ENCODE results near the gene PPL.
A peak's percentile ranks its signal among the peaks of the same experiment; 100 is the strongest.
"Not testable (repeated sequence)": the region's sequence is repeated elsewhere in the genome, so short reads cannot be mapped to it uniquely, and the experiment has no call there.

PPL gene

DNA sequence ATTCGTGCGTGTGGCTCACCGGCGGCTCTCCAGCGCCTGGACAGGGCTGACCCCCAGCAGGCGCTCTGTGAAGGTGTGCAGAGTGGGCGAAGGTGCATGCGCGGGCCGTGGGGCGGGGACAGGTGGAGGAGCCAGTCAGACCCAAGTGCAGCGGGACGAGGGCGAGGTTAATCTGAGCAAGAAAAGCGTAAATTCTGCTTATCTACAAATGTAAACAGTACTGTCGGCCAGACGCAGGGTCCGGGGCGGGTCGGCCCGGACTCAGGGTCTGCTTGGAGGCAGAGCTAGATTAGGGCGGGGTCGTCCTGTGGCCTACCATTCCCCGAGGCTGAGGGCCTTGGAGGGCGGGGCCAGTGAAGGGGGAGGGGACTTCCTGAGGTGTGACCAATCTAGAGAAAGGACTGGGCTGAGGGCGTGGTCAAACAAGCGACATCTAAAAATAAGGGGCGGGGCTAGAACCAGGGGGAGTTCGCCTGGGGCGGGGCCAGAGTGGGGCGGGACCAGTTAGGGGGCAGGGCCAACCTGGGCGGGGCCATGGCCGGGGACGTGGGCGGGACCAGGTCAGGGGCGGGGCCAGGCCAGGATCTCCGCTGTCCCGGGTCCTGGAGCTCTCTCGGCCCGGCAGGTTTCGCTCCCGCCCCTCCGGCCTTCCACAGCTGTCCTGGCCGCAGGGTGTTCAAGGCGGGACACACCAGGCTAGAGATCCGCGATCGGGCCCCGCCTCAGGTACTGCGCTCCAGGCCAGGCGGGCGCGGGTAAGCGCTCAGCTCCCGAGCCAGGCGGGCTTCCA, 21.0 kb upstream of the PPL start, which contains the start of gene SEC14L5:
SEC14L5 (plus strand) TSS at position 611 of the 790 bp plus-strand sequence. CDS start 994 bp downstream, outside the sequence.
- peak; percentile 87 for ATAC-seq
- DNase-seq: peak; percentile 93

DNA sequence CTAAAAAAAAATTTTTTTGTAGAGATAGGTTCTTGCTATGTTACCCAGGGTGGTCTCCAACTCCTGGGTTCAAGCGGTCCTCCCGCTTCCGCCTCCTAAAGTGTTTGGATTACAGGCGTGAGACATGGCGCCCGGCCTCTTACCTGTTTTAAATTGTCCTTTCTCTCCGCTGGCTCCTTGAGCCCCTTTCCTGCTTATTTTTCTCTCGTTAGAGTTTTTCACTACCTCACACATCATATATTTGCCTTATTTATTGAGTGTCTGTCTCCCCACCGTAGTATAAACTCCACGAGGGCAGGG, 20.4 kb upstream of the PPL start:
- ATAC-seq (no peak), DNase-seq (no peak)

DNA sequence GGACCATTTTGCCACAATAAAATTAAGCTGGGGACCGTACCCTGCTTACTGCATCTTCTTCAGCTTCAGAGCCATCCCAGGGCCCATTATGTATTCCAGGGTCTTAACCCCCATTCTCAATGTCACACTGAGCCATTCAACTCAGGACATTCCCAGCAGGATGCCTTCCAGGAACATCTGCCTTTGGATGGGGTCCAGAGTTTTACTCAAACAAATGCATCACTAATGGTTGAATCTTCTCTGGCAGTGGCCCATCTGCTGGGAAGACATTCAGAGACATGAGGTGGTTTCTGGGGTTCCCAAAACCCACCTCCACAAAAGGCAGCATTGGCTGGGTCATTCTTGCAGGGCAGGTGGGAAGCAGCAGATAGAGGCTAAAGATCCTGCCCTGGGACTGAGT, 17.8 kb upstream of the PPL start:
- ATAC-seq (no peak), DNase-seq (no peak)

- DNase-seq, ATAC-seq: not testable (repeated sequence)
Measured at GRCh38 chr16:4951583-4951982, 14.6 kb upstream of the PPL start.

- DNase-seq: no peak
- ATAC-seq: no peak
Measured at GRCh38 chr16:4949986-4950385, 13.0 kb upstream of the PPL start.

DNA sequence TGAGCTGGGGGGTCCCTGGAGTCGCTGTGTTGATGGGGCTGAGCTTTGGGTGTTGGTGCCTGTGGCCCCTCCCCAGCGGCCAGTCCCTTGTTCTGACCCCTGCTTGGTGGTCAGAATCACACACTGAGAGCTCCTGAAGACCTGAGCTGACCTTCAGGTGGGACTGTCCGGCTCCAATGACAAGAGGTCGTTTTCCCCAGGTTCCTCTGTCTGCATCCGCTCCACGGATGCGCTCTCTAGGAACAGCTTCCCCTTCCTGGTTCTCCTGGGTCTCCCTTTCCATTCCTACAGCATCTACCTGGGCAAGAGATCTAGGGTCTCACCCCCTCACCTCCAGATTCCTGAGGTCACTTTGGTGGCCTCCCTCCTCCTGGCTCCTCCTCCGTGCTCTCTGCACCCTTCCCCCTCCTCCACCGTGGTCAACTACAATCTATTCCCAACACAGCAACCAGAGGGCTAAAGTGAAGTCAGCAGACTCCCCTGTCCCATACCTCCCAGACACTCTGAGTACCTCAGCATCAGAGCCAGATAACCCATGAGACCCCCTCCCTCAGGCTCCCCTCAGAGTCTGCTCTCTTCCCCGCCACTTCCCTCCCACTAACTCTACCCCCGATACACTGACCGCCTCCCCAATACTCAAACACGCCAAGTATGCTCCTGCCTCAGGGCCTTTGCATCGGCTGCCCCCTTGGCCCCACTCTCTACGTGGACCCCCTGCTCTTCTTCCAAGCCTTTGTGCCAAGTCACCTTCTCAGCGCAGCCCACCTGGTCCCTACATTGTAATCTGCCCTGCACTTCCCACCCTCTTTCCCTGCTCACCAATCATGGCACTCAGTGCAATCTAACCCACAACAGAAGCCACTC, 12.2 kb upstream of the PPL start:
- ATAC-seq (no peak), DNase-seq (no peak)

GRCh38 chr16:4947722-4948503, 11.0 kb upstream of the PPL start:
- DNase-seq (no peak), ATAC-seq (no peak)

DNA sequence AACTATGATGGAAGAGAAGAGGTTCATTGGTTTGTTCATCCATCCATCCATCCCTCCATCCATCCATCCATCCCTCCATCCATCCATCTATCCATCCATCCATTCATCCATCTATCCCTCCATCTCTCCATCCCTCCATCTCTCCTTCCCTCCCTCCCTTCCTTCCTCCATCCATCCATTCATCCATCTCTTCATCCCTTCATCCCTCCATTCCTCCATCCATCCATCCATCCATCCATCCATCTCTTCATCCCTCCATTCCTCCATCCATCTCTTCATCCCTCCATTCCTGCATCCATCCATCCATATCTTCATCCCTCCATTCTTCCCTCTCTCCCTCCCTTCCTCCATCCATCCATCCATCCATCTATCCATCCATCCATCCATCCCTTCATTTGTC, 10.0 kb upstream of the PPL start:
- ATAC-seq (no peak), DNase-seq (no peak)

DNA sequence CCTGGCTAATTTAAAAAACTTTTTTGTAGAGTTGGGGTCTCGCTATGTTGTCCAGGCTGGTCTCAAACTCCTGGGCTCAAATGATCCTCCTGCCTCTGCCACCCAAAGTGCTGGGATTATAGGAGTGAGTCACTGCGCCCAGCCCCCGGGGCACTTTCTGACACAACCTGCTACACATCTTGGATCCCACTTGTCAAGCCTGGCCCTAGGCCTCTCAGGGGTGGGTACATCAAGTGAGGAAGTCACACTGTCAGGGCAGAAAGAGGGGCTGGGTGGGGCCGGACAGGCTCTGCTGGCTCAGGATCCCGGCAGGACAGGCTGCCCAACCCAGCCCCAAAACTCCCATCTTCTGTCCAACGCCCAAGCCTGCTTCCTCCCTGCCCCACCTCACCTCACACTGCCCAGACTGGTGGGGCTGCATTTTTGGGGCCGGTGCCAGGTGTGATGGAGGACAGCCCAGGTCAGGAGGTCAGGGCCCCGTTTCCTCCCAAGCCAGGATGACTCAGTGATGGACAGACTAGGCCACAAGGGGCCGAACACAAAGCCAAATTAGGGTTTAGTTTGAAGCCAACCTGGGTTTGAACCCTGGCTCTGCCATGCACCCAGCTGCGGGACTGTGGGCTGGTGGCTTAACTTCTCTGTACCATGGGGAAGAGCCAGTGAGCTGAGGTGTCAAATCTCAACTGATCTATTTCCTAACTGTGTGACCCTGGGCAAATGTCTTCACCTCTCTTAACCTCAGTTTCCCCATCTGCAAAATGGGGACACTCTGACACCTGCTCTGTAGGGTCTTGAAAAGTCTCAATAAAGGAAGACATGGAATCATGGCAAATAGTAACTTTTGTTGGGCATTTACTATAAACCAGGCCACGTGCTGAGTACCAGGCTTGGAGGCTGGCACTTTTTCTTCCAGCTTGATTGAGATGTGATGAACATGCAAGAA, 8.9 kb upstream of the PPL start:
- DNase-seq: no peak
- no peak for ATAC-seq

GRCh38 chr16:4944333-4945281, 7.7 kb upstream of the PPL start:
- ATAC-seq (peak; percentile 55), DNase-seq (peak; percentile 23)

- no peak for DNase-seq
- no peak for ATAC-seq
Measured at GRCh38 chr16:4942481-4942880, 5.5 kb upstream of the PPL start.

- DNase-seq: no peak
- no peak for ATAC-seq
Measured at GRCh38 chr16:4940719-4941118, 3.8 kb upstream of the PPL start.

GRCh38 chr16:4938683-4939030, 1.7 kb upstream of the PPL start:
- no peak for ATAC-seq

GRCh38 chr16:4937782-4938682, 1.1 kb upstream of the PPL start:
- DNase-seq (no peak), ATAC-seq (no peak)

More at GRCh38 chr16:4938683-4939030, 1.7 kb upstream of the PPL start:
- DNase-seq: no peak

DNA sequence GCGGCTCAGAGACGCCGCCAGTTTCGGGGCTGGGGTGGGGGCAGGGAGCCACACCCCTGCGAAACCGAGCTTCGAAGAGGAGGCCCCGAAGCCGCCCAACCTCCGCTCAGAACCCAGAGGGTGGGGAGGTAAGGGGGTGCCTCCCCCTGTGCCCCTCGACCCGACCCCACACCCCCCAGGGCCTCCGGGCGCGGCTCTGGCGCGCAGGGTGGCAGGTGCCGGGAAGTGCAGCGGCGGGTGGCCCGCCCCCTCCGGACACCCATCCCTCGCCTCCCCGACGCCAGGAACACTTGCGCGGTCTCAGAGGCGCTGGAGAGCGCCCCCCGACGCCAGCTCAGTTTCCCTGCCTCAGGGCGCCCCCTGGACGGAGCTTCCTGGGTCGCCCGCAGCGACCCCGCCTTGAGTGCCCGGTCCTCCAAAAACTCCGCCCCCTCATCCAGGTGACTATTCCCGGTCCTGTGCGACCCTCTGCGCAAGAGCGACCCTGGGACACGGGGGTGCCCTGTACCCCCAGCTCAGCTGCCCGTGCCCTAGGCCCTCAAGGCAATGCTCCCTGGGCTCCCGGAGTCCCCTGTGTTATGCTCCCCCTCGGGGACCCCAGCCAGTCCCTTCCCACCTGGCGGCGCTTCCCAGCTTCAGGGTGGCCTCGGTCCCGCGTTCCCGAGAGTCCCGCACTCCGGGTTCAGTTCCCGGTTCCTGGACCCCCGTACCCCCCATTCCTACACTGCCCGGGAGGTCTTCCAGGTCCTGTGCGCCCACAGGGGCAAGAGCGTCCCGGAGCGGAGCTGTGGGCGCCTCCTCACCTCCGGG, 562 bp downstream of the PPL start:
- DNase-seq (no peak), ATAC-seq (no peak)

DNA sequence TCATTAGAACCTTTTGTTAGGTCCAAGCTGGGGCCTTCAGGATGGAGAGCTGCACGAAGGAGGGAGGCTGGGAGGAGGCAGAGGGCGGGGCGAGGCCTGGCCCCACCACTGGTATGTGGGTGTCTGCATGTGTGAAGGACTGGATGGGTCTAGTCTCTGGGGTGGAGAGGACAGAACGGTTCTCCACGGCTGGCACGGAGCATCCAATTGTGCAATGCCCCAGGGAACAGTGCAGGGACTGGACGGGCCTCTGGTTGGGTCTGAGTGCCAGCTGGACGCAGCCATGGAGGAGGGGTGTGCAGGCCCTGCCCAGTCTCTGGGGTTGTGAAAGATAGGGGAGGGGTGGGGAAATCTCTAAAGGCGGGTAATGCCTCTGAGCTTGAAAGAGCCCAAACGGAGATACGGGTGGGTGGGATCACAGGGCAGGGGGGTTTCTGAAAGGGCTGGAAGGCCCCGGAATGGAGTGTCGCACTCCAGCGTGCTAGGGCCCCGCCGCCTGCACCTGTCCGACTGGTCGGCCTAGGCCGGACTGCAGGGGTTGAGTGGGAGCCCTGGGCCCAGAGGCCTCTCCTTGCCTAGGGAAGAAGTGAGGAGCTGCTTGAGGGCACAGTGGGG, 1.6 kb downstream of the PPL start:
- ATAC-seq (no peak), DNase-seq (no peak)

GRCh38 chr16:4934591-4934990, 2.4 kb downstream of the PPL start:
- ATAC-seq (no peak), DNase-seq (no peak)

DNA sequence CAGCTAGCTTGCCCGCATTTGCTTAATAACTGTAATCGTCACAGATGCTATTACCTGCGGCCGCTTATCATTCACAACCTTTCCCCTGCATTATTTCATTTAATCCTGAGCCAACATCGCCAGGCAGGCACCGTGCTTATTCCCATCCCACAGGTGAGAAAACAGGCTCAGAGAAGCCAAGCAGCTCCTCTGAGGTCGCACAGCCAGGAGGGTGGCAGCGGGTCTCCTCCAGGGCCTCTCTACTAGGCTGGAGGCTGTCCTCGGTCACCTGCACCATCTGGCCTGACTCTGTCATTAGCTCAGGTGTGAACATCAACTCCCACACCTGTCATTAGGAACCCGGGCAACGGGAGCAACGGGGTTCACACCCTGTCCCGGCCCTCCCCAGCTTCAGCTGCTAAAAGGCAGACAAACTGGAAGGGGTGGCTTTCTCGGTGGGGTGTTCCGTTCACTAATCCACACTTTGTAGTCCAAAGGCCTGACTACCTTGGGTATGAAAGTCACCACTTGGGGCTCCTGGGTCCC, 3.0 kb downstream of the PPL start:
- DNase-seq (no peak), ATAC-seq (no peak)
